Measurements from ENCODE around the gene ANKRD6. TPM values are rescaled to one million over a fixed set of nuclear protein-coding genes. Genes with fewer than 3 reads are reported as not detected.

Gene ANKRD6
- total RNA-seq, 2 experiments from 2014 or later: 9.1 TPM

DNA sequence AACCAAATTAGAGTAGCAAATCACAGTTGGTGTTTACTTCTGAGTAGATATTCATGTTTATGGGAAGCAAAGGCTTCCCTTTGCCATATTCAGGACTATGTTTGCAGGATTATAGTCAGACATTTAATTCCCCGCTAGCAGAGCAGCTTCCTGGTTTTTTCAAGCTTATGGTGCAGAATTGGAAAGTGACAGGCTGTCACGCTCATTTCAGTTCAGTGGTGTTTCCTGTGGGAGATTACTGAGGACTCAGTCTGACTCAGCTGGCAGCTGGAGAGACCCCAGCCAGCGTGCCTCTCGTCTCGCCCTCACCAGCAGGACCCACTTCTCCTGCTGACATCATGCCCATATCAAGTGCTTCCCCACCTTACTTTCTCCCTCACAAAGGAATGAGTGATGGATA, 120.5 kb downstream of the ANKRD6 start:
- peaks cover 18% of the 10 kb centered on the region for H3K27me3 Mint-ChIP-seq (ENCODE audit: low read depth)
- DNase-seq (no peak), ATAC-seq (no peak)
- H3K36me3 Mint-ChIP-seq (ENCODE audit: low read depth): no peaks in the 10 kb centered on the region
- no peak overlapping the region for H3K27ac Mint-ChIP-seq
- ChIA-PET CTCF (no interaction called here), POLR2A (no interaction called here)
- H3K4me1 Mint-ChIP-seq (ENCODE audit: low read depth): no peaks in the 10 kb centered on the region
- no peaks in the 10 kb centered on the region for H3K9me3 Mint-ChIP-seq (ENCODE audit: insufficient read depth)
- no peak overlapping the region for H3K4me3 Mint-ChIP-seq

DNA sequence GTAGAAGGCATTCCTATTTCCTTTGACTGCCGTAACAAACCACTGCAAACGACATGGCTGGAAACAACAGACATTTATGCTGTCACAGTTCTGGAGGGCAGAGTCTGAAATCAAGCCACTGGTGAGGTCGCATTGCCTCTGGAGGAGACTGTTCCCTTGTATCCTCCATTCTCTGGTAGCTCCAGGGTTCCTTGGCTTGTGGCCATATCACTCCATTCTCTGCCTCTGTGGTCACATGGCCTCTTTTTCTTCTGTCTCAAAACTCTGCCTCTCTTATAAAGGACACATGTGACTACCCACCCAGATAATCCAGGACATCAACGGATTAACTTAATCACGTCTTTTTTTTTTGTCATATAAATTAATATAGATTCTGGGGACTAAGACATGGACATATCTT, 121.2 kb downstream of the ANKRD6 start:
- Mint-ChIP-seq H3K27ac (no peak overlapping the region), H3K9me3 (ENCODE audit: insufficient read depth) (no peaks in the 10 kb centered on the region), H3K4me3 (no peak overlapping the region), H3K27me3 (ENCODE audit: low read depth) (peaks cover 20% of the 10 kb centered on the region), H3K36me3 (ENCODE audit: low read depth) (no peaks in the 10 kb centered on the region), H3K4me1 (ENCODE audit: low read depth) (no peaks in the 10 kb centered on the region)
- ChIA-PET CTCF (no interaction called here), POLR2A (no interaction called here)
- no peak for DNase-seq
- ATAC-seq: no peak

DNA sequence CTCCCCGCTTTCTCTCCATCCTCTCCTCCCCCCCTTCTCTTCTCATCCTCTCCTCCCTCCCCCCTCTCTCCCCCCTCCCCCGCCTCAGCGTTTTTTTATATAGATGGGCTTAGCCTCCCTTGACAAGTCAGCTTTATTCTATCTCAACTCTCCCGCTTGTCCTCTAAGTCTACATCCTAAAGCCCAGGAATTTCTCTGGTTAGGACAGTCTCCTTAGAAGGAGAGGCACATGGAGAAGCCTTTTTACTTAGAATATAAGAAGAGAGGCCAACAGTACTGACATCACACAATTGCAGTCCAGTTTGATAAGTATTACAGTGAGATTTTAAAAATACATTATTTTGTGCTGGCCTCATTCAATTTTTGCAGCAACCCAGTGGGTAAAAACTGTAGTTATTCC, 122.1 kb downstream of the ANKRD6 start:
- no peak for DNase-seq
- POLR2A ChIA-PET: no interaction called here
- no peak overlapping the region for H3K27ac Mint-ChIP-seq

GRCh38 chr6:89555806-89556205, 122.9 kb downstream of the ANKRD6 start:
- Mint-ChIP-seq H3K27ac (no peak overlapping the region), H3K4me1 (ENCODE audit: low read depth) (no peaks in the 10 kb centered on the region), H3K27me3 (ENCODE audit: low read depth) (peaks cover 24% of the 10 kb centered on the region), H3K36me3 (ENCODE audit: low read depth) (no peaks in the 10 kb centered on the region), H3K9me3 (ENCODE audit: insufficient read depth) (no peaks in the 10 kb centered on the region), H3K4me3 (no peak overlapping the region)
- DNase-seq: no peak
- ATAC-seq: no peak
- CTCF ChIA-PET: no interaction called here
- POLR2A ChIA-PET: no interaction called here

More for the DNA sequence above, 122.1 kb downstream of the ANKRD6 start:
- H3K4me3 Mint-ChIP-seq: no peak overlapping the region
- peaks cover 24% of the 10 kb centered on the region for H3K27me3 Mint-ChIP-seq (ENCODE audit: low read depth)
- no peaks in the 10 kb centered on the region for H3K9me3 Mint-ChIP-seq (ENCODE audit: insufficient read depth)
- no peak for ATAC-seq
- CTCF ChIA-PET: no interaction called here
- H3K36me3 Mint-ChIP-seq (ENCODE audit: low read depth): no peaks in the 10 kb centered on the region
- H3K4me1 Mint-ChIP-seq (ENCODE audit: low read depth): no peaks in the 10 kb centered on the region

- no peaks in the 10 kb centered on the region for H3K4me1 Mint-ChIP-seq (ENCODE audit: low read depth)
- H3K4me3 Mint-ChIP-seq: no peak overlapping the region
- ChIA-PET CTCF (no interaction called here), POLR2A (no interaction called here)
- ATAC-seq (no peak), DNase-seq (no peak)
- H3K36me3 Mint-ChIP-seq (ENCODE audit: low read depth): no peaks in the 10 kb centered on the region
- no peaks in the 10 kb centered on the region for H3K9me3 Mint-ChIP-seq (ENCODE audit: insufficient read depth)
- H3K27ac Mint-ChIP-seq: no peak overlapping the region
- peaks cover 23% of the 10 kb centered on the region for H3K27me3 Mint-ChIP-seq (ENCODE audit: low read depth)
These were observed 126.5 kb downstream of the ANKRD6 start for GRCh38 chr6:89559487-89559886.

DNA sequence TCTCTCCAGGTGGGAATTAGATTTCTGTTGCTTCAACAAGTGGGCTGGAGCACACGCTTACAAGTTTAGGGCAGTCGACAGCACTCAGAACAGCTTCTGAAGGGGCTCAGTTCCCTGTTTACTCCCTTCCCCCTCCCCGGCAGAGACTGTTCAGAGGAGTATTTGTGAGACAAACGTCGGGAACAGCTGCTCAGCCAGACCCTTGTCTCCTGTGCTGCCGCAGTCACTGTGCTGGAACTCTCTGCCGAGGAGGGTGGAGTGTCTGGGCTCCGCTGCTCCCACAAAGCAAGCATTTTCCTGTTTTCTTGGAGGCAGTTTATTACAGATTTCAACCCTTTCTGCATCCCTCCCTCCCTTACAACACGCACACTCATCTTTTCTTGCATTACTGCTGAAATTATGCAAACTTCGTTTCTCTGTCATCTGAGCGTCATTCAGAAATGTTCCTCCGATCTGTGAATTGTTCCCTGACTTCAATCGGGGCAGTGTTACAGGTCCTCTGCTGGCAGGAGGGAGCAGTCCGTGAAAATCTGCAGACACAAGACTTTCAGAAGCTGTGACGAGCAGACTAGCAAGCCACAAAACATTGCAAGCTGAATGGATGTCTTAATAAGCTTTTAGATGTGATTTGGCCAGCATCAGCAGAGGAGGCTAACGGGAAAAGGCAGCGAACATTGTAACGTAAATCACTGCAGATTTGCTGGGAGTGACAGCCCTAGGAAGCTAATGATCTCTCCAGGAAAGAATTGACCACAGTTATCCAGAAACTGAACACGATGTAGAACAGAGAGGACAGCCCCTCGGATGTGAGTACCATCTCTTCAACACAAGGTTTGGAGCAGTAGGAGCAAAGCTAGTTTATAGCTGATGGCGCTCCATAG, 129.4 kb downstream of the ANKRD6 start:
- Mint-ChIP-seq H3K9me3 (ENCODE audit: insufficient read depth) (no peaks in the 10 kb centered on the region), H3K4me1 (ENCODE audit: low read depth) (no peaks in the 10 kb centered on the region), H3K36me3 (ENCODE audit: low read depth) (no peaks in the 10 kb centered on the region), H3K27ac (no peak overlapping the region), H3K27me3 (ENCODE audit: low read depth) (peaks cover 17% of the 10 kb centered on the region), H3K4me3 (no peak overlapping the region)
- ATAC-seq (no peak), DNase-seq (no peak)
- CTCF ChIA-PET: no interaction called here
- POLR2A ChIA-PET: no interaction called here

DNA sequence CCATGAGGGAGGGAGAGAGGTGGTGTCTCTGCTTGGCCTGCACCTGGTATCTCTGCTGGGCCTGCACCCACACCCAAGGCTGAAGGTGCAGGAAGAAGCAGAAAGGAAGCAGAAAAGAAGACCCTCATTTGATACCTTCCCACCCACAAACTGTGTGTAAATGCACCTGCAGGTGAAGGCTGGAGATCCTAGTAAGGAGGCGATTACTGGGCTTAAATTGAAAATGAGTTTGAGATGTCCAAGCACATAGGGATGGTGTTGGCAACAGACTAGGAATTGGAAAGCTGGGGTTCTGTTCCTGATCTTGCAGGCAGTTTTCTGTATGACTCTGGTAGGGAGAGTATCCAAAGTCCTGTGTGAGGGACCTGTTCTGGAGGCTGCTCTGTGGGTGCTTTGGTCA, 130.9 kb downstream of the ANKRD6 start:
- Mint-ChIP-seq H3K9me3 (ENCODE audit: insufficient read depth) (no peaks in the 10 kb centered on the region), H3K27ac (no peak overlapping the region), H3K36me3 (ENCODE audit: low read depth) (no peaks in the 10 kb centered on the region), H3K4me3 (no peak overlapping the region), H3K27me3 (ENCODE audit: low read depth) (peaks cover 12% of the 10 kb centered on the region), H3K4me1 (ENCODE audit: low read depth) (no peaks in the 10 kb centered on the region)
- CTCF ChIA-PET: no interaction called here
- no peak for DNase-seq
- POLR2A ChIA-PET: no interaction called here
- ATAC-seq: no peak

- ATAC-seq: no peak
- no peaks in the 10 kb centered on the region for H3K36me3 Mint-ChIP-seq (ENCODE audit: low read depth)
- no peak overlapping the region for H3K27ac Mint-ChIP-seq
- no peak for DNase-seq
- CTCF ChIA-PET: no interaction called here
- H3K27me3 Mint-ChIP-seq (ENCODE audit: low read depth): peaks cover 7% of the 10 kb centered on the region
- no peaks in the 10 kb centered on the region for H3K9me3 Mint-ChIP-seq (ENCODE audit: insufficient read depth)
- POLR2A ChIA-PET: no interaction called here
- no peak overlapping the region for H3K4me3 Mint-ChIP-seq
- no peaks in the 10 kb centered on the region for H3K4me1 Mint-ChIP-seq (ENCODE audit: low read depth)
These were observed 131.9 kb downstream of the ANKRD6 start for GRCh38 chr6:89564752-89565427.

GRCh38 chr6:89566008-89566800, 133.3 kb downstream of the ANKRD6 start:
- Mint-ChIP-seq H3K36me3 (ENCODE audit: low read depth) (no peaks in the 10 kb centered on the region), H3K9me3 (ENCODE audit: insufficient read depth) (no peaks in the 10 kb centered on the region), H3K27me3 (ENCODE audit: low read depth) (peaks cover 7% of the 10 kb centered on the region), H3K27ac (no peak overlapping the region), H3K4me3 (no peak overlapping the region), H3K4me1 (ENCODE audit: low read depth) (peaks cover 2% of the 10 kb centered on the region)
- POLR2A ChIA-PET: no interaction called here
- no peak for DNase-seq
- no peak for ATAC-seq
- CTCF ChIA-PET: no interaction called here

GRCh38 chr6:89566930-89567629, 134.1 kb downstream of the ANKRD6 start:
- DNase-seq (no peak), ATAC-seq (no peak)
- Mint-ChIP-seq H3K36me3 (ENCODE audit: low read depth) (no peaks in the 10 kb centered on the region), H3K4me3 (no peak overlapping the region), H3K27ac (no peak overlapping the region), H3K9me3 (ENCODE audit: insufficient read depth) (no peaks in the 10 kb centered on the region), H3K4me1 (ENCODE audit: low read depth) (peaks cover 2% of the 10 kb centered on the region), H3K27me3 (ENCODE audit: low read depth) (peaks cover 10% of the 10 kb centered on the region)
- POLR2A ChIA-PET: no interaction called here
- CTCF ChIA-PET: interaction anchor here (1.1 kb wide), 1 partner anchor 585 kb away, joined by 3 read pairs; no protein-coding TSS in a partner anchor

- Mint-ChIP-seq H3K27me3 (ENCODE audit: low read depth) (peaks cover 10% of the 10 kb centered on the region), H3K36me3 (ENCODE audit: low read depth) (no peaks in the 10 kb centered on the region), H3K4me3 (no peak overlapping the region), H3K9me3 (ENCODE audit: insufficient read depth) (no peaks in the 10 kb centered on the region), H3K27ac (no peak overlapping the region), H3K4me1 (ENCODE audit: low read depth) (peaks cover 2% of the 10 kb centered on the region)
- CTCF ChIA-PET: interaction anchor here (1.1 kb wide), 1 partner anchor 585 kb away, joined by 3 read pairs; no protein-coding TSS in a partner anchor
- POLR2A ChIA-PET: no interaction called here
- no peak for DNase-seq
- ATAC-seq: no peak
These were observed 134.9 kb downstream of the ANKRD6 start for GRCh38 chr6:89567630-89568390.

Data from activated CD8-positive, alpha-beta T cell treated with anti-CD3 and anti-CD28 coated beads, Interleukin-2, amount 10 ng/mL, durations not matched to agents 7 days and 5 days (primary cell).